Psoas muscle (tissue), 8 donors: ENCODE results near the gene DCLK2. TPM values are rescaled to one million over a fixed set of nuclear protein-coding genes. Genes with fewer than 3 reads are reported as not detected.
"Not testable (repeated sequence)": the region's sequence is repeated elsewhere in the genome, so short reads cannot be mapped to it uniquely, and the experiment has no call there.

ENCODE experiments used
- ATAC-seq, 4 donors: fragments of 200-7000 bp; cut with Tn5 transposase; one replicate each; pipeline ENCODE4 v1.9.1; 2020; ENCODE audit warnings: moderate library complexity in 3 of 4, mild to moderate bottlenecking in 2 of 4
- DNase-seq, 2 donors: peaks; one replicate each; pipeline ENCODE4 v3.0.0-alpha.2; 2020
- H3K27ac ChIP-seq: fragments of 200-600 bp; one replicate; pipeline ENCODE4 v1.8.0; 2022
- H3K27me3 ChIP-seq, 3 donors: fragments of 200-600 bp in 1 of 3; one replicate each; pipeline versions ENCODE4 v1.6.1 to v1.8.0; 2013 to 2022; ENCODE audit warnings: low read length in 2 of 3, mild to moderate bottlenecking in 2 of 3, moderate library complexity in 1 of 3; ENCODE audit not compliant: insufficient read depth in 3 of 3
- H3K36me3 ChIP-seq, 2 donors: fragments of 200-600 bp in 1 of 2; one replicate each; pipeline versions ENCODE4 v1.6.1 to v1.8.0; 2013 to 2022; ENCODE audit warnings: low read depth in 1 of 2, mild to moderate bottlenecking in 1 of 2, moderate library complexity in 1 of 2; ENCODE audit not compliant: insufficient read depth in 1 of 2
- H3K4me1 ChIP-seq: fragments of 200-600 bp; one replicate; pipeline ENCODE4 v1.8.0; 2022
- H3K4me3 ChIP-seq: fragments of 200-600 bp; one replicate; pipeline ENCODE4 v1.8.0; 2022; ENCODE audit warnings: mild to moderate bottlenecking
- H3K9me3 ChIP-seq: fragments of 200-600 bp; one replicate; pipeline ENCODE4 v1.8.0; 2022
- WGBS, 3 donors: extraction: QIAGEN DNeasy Blood & Tissue Kit; methylation state at CpG; one replicate each; pipeline versions ENCODE4 v1.1.6 to v1.1.7; 2013; 5-methylcytosine and 5-hydroxymethylcytosine counted together
- intact Hi-C, 2 donors: fragments of 100-400 bp; cut with DNase I; formaldehyde crosslinking; loops; one replicate each; pipeline versions ENCODE4 v1.11.0 to v1.14.2; 2022
- polyA plus RNA-seq, 3 donors: library from polyadenylated mRNA; stranded (reverse); fragments of 200-250 nt; gene quantifications; one replicate each; pipeline ENCODE4 v1.2.3, GENCODE V29; 2013
- total RNA-seq, 4 donors: library from RNA; stranded (reverse); fragmentation: NEBNext Ultra II Directional in 2 of 4; extraction: Animal tissue kit (Norgen Biotek cat#: 25700) in 2 of 4; gene quantifications; one replicate each; pipeline versions ENCODE4 v1.2.1 to v1.2.4, GENCODE V29; 2021 to 2023
- TF ChIP-seq, protein P1 (sequence below): fragments of 200-600 bp; IDR thresholded peaks from one replicate; pipeline ENCODE4 v1.8.0; 2022; ENCODE audit warnings: antibody characterized with exemption
- donor health status: healthy with polysubstance abuse.
- donor health status: DM: no; HTN: no; CAD: no; lungs with moderate emphysema.
- donor health status: Bipolar disorder and iron deficiency.
- donor health status: healthy.
- donor health status: DM: yes; HTN: yes; CAD: no.
- donor health status: DM: no; HTN: no; CAD: no.
- donor health status: DM: no; HTN: no; CAD: no.
- donor health status: DM: yes; HTN: yes; CAD: no.

The DCLK2 gene
- total and polyA plus RNA-seq, 7 donors, result 0.18 to 1.7 (median 0.78) TPM

DNA sequence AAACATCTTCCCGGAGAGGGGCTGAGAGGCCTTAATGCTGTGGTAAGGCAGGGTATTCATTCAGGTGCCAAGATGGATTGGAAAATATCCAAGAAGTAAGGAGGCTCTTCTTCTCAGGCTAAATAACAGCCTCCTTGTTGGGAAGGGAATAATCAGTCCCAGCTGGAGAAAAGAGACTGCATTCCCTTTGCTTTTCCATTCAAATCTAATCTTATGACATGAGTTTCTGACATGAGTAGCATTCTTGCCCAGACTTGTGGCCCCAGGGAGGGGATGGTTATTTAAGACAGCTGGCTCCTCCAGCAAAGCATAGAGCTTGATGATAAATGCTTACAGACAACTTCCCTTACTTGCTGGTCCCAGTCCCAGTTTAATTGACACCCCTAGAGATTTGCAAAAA is 98.3 kb downstream of the DCLK2 start:
- no peaks in the 10 kb centered on the region for H3K27me3 ChIP-seq
- TF ChIP-seq, protein P1, sequence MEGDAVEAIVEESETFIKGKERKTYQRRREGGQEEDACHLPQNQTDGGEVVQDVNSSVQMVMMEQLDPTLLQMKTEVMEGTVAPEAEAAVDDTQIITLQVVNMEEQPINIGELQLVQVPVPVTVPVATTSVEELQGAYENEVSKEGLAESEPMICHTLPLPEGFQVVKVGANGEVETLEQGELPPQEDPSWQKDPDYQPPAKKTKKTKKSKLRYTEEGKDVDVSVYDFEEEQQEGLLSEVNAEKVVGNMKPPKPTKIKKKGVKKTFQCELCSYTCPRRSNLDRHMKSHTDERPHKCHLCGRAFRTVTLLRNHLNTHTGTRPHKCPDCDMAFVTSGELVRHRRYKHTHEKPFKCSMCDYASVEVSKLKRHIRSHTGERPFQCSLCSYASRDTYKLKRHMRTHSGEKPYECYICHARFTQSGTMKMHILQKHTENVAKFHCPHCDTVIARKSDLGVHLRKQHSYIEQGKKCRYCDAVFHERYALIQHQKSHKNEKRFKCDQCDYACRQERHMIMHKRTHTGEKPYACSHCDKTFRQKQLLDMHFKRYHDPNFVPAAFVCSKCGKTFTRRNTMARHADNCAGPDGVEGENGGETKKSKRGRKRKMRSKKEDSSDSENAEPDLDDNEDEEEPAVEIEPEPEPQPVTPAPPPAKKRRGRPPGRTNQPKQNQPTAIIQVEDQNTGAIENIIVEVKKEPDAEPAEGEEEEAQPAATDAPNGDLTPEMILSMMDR, result no peak
- 13 to 19% (median 16%) methylated on average over 1 of the region's 1 CpG for WGBS, 3 donors
- no peak for ATAC-seq
- H3K4me3 ChIP-seq, result no peak overlapping the region
- no peaks in the 10 kb centered on the region for H3K4me1 ChIP-seq
- H3K9me3 ChIP-seq, result no peaks in the 10 kb centered on the region
- no peak overlapping the region for H3K27ac ChIP-seq
- no peaks in the 10 kb centered on the region for H3K36me3 ChIP-seq
- intact Hi-C loops, result no loop called here
- no peak for DNase-seq

DNA sequence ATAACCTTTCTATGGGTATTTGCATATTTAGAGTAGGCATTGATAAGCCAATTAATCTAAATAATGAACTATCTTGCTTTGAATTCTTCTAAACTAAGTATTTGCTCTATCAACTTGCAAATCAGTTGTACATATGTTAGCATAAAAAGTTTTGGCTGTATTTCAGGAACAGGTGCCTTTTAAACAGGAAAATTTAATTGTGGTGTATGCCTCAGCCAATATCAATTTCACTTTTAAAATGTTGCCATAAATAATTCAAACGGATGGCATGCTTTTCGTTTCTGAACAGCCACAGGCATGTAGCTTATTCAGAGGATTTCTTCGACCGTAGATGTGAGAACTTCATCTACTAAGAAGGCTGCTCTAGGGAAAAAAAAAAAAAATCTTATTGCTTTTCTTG is 99.9 kb downstream of the DCLK2 start:
- Histone ChIP-seq H3K9me3 (no peaks in the 10 kb centered on the region), H3K27me3 (no peaks in the 10 kb centered on the region), H3K4me3 (no peak overlapping the region), H3K36me3 (no peaks in the 10 kb centered on the region), H3K4me1 (no peaks in the 10 kb centered on the region), H3K27ac (no peak overlapping the region)
- intact Hi-C loops, result no loop called here
- WGBS, 3 donors, result 14 to 20% (median 18%) methylated on average over 4 of the region's 4 CpGs
- TF ChIP-seq, protein P1, result no peak
- DNase-seq (no peak), ATAC-seq (no peak)

DNA sequence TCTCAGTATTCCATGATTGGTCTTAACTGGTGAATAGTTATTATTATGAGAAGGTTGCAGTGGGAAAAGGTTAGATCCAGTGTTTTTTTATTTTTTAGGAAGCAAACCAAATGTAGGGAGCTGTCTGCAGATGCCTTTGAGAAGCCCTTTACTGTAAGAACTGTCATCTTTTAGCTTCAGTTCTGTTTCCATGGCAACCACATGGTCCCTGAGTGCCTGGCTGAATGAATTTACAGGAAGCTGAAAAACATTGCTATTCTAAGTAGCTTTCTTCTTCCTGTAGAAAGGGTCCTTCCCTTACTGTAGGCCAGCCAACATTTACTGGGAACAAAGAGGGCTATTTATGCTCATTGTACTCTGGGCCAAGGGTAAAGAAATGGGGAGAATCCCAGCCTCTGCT is 103.3 kb downstream of the DCLK2 start:
- no peaks in the 10 kb centered on the region for H3K9me3 ChIP-seq
- DNase-seq (no peak), ATAC-seq (no peak)
- H3K4me1 ChIP-seq, result no peaks in the 10 kb centered on the region
- H3K4me3 ChIP-seq, result no peak overlapping the region
- no peaks in the 10 kb centered on the region for H3K36me3 ChIP-seq
- H3K27me3 ChIP-seq, result no peaks in the 10 kb centered on the region
- intact Hi-C loops, result no loop called here
- no peak overlapping the region for H3K27ac ChIP-seq
- TF ChIP-seq, protein P1, result no peak

DNA sequence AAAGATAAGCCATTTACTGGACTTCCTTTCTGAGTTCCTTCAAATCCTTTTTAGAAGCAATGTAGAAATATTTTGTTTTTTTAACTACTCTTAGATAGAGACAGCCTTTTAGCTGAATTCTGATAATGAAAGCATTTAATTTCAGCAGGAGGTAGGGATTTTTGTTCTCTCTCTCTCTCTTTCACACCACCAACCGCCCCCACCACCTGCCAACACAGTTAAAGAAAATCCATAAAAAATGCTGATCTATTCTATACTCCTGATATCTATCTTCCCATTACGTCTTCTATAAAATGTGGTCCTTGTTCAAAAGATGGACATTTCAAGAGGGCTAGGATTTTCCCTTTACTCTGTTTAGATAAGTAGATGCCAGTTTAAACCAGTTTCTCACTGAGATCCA is 104.5 kb downstream of the DCLK2 start:
- 94 to 98% (median 97%) methylated on average over 2 of the region's 2 CpGs for WGBS, 3 donors
- no peaks in the 10 kb centered on the region for H3K4me1 ChIP-seq
- H3K27ac ChIP-seq, result no peak overlapping the region
- DNase-seq (no peak), ATAC-seq (no peak)
- H3K9me3 ChIP-seq, result no peaks in the 10 kb centered on the region
- no peaks in the 10 kb centered on the region for H3K27me3 ChIP-seq
- intact Hi-C loops, result no loop called here
- no peaks in the 10 kb centered on the region for H3K36me3 ChIP-seq
- no peak overlapping the region for H3K4me3 ChIP-seq
- TF ChIP-seq, protein P1, result no peak

DNA sequence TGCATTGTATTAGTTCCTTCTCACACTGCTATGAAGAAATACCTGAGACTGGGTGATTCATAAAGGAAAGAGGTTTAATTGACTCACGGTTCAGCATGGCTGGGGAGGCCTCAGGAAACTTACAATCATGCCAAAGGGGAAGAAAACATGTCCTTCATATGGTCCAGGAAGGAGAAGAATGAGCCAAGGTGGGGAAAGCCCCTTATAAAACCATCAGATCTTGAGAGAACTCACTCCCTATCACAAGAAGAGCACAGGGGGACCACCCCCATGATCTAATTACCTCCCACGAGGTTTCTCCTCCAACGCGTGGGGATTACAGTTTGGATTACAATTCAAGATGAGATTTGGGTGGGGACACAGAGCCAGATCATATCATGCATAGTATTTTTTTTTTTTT is 106.8 kb downstream of the DCLK2 start:
- intact Hi-C loops, H3K36me3 ChIP-seq, H3K9me3 ChIP-seq, H3K4me3 ChIP-seq, DNase-seq, ATAC-seq, H3K27me3 ChIP-seq, H3K27ac ChIP-seq, H3K4me1 ChIP-seq: not testable (repeated sequence)
- WGBS, 3 donors, result 80 to 88% (median 80%) methylated on average over 4 of the region's 4 CpGs
